GM18507 (cell line): ENCODE data around the gene THSD4.
"Not testable (repeated sequence)": the region's sequence is repeated elsewhere in the genome, so short reads cannot be mapped to it uniquely, and the experiment has no call there.

Experiments
- DNase-seq: peaks from one replicate; pipeline ENCODE4 v3.0.0; 2011; ENCODE audit warnings: low read depth; ENCODE audit not compliant: insufficient read length; ENCODE audit errors: extremely low spot score
- FAIRE-seq: peaks from 2 replicates; lab custom pipeline; 2011; peaks lifted over from hg19 to GRCh38; lab: Jason Lieb, UNC

The THSD4 gene

GRCh38 chr15:71296315-71296679 lies 181.0 kb downstream of the THSD4 start:
- FAIRE-seq (no peak), DNase-seq (no peak)

DNA sequence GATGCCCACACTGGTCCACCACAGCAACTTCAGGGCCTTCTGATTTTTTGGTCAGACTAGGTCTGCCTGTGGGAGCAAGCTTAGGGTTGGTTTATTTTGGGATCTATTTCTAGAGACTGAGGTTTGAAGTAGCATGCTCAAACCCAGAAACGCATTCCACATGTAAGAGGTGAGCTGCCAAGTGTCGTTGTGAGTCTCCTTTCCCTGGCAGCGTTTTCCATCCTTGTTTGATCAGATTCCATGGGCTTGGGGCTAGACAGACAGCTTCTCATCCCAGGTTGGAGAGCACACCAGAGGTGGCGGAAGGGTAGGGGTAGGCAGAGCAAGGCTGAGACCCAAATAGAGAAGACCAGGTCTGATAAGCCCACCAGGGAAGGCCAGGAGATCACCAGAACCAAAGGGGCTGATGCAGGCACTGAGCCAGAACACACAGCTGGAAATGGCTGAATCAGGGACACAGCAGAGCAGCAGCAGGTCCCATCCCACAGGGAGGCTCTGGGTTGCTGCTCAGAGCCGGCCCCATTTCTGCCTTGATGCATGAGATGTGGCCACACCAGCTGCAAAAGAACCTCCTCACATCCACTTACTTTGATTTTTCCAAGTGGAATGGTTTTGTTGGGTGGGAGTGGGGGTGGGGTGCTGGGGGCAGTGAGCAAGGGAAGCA lies 186.8 kb downstream of the THSD4 start:
- no peak for FAIRE-seq
- DNase-seq = no peak

GRCh38 chr15:71302861-71303410 lies 187.7 kb downstream of the THSD4 start:
- FAIRE-seq (no peak), DNase-seq (no peak)

DNA sequence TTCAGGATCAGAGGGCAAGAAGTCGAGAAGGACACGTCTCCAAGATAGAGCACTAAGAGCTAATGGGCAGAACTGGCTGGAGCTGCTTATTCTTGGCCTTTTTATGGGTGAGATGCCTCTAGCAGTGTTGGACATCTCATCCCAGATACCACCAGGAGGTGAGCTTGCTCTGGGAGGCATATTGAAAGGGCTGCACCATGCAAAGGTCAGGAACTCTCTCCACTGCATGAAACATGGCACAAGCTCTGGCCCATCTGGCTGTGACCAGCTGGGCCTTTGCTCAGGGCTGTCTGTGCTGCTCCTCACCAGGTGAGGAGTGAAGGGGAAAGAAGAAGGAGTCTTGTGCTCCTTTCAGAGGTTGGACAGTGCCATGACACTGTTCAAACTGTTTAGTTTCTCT lies 188.7 kb downstream of the THSD4 start:
- DNase-seq (no peak), FAIRE-seq (no peak)

- FAIRE-seq (no peak), DNase-seq (no peak)
These were observed 189.4 kb downstream of the THSD4 start for GRCh38 chr15:71304681-71305080.

- DNase-seq (no peak), FAIRE-seq (no peak)
These were observed 191.3 kb downstream of the THSD4 start for GRCh38 chr15:71306538-71306937.

DNA sequence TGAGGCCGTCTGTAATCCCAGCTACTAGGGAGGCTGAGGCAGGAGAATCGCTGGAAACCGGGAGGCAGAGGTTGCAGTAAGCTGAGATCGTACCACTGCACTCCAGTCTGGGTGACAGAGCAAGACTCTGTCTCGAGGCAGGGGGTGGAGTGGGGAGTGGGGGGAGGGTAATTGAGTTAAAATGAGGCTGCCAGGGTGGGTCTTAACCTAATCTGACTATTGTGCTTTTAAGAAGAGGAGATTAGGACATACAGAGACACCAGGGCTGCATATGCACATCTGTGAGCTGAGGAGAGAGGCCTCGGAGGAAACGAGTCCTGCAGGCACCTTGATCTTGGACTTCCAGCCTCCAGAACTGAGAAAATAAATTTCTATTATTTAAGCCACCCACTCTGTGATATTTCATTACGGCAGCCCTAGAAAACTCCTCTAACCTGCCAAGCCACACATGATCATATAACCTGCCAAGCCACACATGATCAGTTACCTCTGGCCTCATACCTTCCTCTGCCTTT lies 197.0 kb downstream of the THSD4 start:
- no peak for FAIRE-seq
- DNase-seq = no peak

DNA sequence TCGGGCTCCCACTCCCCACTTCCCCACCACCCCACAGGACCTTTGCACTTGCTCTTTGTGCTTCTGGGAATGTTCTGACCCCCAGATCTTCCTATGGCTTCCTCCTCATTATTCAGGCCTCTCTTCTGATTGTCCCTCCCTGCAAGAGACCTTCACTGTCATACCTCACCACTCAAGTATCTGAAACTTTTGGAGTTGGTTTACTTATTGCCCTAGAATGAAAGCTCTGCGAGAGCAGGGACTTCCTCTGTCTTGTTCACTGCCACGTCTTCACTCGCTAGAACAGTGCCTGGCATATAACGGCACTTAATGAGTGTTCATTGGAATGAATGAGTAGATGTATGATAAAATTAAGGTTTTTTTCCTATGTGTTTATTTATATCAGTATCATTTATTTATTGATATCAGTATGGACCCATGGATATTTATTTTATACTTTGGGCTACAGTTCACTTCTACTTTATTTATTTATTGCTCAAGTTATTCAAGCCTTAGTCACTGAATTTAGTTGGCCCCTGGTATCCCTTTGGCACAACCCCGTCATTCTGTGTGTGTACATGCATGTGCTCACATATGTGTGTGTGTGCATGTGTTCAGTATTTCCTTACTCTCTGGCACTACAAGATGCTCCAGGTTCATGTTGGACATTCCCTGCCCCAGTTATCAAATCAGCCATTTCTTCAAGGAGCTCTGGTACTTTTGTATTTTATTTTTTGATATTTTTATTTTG lies 197.6 kb downstream of the THSD4 start:
- FAIRE-seq (no peak), DNase-seq (no peak)

GRCh38 chr15:71313806-71314205 lies 198.5 kb downstream of the THSD4 start:
- DNase-seq (no peak), FAIRE-seq (no peak)

- no peak for FAIRE-seq
These were observed 199.8 kb downstream of the THSD4 start for GRCh38 chr15:71314956-71315537.

DNA sequence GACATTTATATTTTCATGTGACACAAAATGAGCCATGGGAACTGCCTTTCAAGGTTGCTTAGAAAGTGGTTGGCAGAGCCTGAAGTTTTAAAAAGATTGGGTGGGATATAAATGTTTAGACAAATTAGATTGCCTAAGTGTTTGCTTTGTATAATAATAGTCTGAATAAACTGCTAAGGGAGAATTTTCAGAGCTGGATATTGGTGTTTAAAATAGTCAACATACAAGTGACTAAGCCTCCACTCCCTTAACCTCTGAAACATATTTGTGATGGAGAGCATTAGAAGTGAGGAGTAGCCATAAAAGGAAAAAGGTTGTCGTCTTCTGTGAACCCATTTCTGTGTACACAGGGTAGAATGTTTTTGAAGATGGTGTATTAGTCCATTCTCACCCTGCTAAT lies 201.6 kb downstream of the THSD4 start:
- DNase-seq (no peak), FAIRE-seq (no peak)

More at GRCh38 chr15:71314956-71315537, 199.8 kb downstream of the THSD4 start:
- no peak for DNase-seq

GRCh38 chr15:71319424-71319823 lies 204.2 kb downstream of the THSD4 start:
- not testable (repeated sequence) for DNase-seq

GRCh38 chr15:71319935-71320334 lies 204.7 kb downstream of the THSD4 start:
- no peak for DNase-seq
- no peak for FAIRE-seq

More at GRCh38 chr15:71319424-71319823, 204.2 kb downstream of the THSD4 start:
- FAIRE-seq = not testable (repeated sequence)

GRCh38 chr15:71323082-71323481 lies 207.8 kb downstream of the THSD4 start:
- FAIRE-seq (no peak), DNase-seq (no peak)

DNA sequence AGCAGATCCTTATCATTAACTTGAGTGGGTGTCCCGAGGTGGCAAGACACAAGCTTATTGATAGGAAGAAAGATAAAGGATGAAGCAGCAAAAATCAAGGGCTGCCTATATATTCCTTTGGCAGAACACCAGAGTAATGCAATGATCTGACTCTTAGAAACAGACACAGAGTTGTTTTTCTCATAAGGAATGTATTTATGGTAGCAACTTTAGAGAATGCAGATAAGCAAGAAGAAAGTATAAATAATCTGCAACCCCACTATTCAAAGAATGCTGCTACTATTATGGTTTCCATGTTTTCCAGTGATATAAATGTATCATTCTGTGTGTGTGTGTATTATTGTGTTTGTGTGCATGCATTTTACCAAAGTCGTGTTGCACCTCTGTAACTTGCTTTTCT lies 208.3 kb downstream of the THSD4 start:
- DNase-seq (no peak), FAIRE-seq (no peak)

GRCh38 chr15:71325481-71325880 lies 210.2 kb downstream of the THSD4 start:
- DNase-seq (no peak), FAIRE-seq (no peak)

DNA sequence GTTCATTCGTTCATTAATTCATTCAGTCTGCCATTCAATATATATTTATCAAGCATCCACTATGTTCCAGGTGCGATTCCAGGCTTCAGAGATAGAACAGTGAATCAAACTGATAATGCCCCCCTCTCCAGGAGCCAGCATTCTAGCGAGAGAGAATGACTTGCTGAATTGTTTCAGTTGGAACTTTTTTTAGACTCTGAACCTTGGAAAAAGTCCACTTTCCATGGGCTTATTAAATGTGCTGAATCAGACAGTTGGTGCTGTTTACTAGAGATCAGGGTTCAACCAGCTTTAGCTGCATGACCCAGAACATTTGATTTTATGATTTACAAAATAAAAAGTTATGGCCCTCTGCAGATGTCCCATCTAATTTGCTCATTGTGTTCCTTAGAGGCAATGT lies 213.2 kb downstream of the THSD4 start:
- DNase-seq (no peak), FAIRE-seq (no peak)

- no peak for DNase-seq
- no peak for FAIRE-seq
These were observed 213.8 kb downstream of the THSD4 start for GRCh38 chr15:71329041-71329440.

DNA sequence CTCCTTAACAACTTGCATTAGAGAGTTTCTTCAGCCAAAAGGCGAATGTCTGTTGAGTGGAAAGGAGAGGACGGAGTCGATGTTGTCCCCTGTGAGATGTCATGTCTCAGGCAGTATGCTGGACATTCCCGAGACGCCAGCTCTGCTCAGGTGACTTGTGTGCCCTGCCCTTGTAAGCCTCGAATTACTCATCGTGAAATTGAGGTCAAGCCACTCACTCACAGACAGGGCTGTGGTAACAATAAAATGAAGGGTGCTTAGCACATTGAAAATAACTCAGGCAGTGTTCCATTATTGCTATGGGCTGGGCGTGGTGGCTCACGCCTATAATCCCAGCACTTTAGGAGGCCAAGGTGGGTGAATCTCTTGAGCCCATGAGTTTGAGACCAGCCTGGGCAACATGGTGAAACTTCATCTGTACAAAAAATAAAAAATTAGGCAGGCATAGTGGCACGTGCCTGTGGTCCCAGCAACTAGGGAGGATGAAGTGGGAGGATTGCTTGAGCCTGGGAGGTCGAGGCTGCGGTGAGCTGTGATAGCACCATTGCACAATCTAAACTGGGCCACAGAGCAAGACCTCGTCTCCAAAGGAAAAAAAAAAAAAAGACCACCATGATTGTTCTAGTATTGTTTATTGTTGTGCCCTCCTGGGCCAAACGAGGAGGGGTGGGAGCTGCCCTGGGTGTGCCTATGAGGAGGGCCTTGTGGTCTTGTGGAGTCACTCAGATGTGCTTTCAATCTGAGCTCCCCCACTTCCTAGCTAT lies 214.4 kb downstream of the THSD4 start:
- DNase-seq (no peak), FAIRE-seq (no peak)
